SK-N-SH (cell line): ENCODE measurements around the gene DUSP5. TPM values are rescaled to one million over a fixed set of nuclear protein-coding genes. Genes with fewer than 3 reads are reported as not detected.

Experiments
- CTCF ChIA-PET: fragments of 300-600, 350-600 bp; formaldehyde crosslinking; extraction: SDS; loops from one replicate; lab custom pipeline; 2021; lab: Yijun Ruan, JAX
- POLR2A ChIA-PET: fragments of 350-600 bp; sonication (Branson Sonifier 250); formaldehyde crosslinking; extraction: SDS; loops from one replicate; lab custom pipeline; 2020; ENCODE audit warnings: antibody characterized with exemption, inconsistent platforms; lab: Yijun Ruan, JAX
- DNase-seq: peaks from one replicate; pipeline ENCODE4 v3.0.0; 2012
- H2AFZ ChIP-seq: fragments of 200-600 bp; sonication (generic); 2 replicates; pipeline ENCODE4 v1.8.1; 2016; ENCODE audit warnings: antibody characterized with exemption, mild to moderate bottlenecking, low read depth
- H3F3A ChIP-seq: fragments of 200-600 bp; sonication (generic); replicated peaks from 2 replicates; pipeline ENCODE3; 2016; ENCODE audit warnings: antibody characterized with exemption, mild to moderate bottlenecking; ENCODE audit not compliant: insufficient read depth
- H3K27ac ChIP-seq, 2 experiments: fragments of 200-500 bp in 1 of 2; fragments of 200-600 bp in 1 of 2; sonication (Bioruptor generic) in 1 of 2; sonication (generic), shearing (Covaris generic) in 1 of 2; 2 replicates each; pipeline versions ENCODE4 v1.5.1 to v1.6.1; 2014 to 2016; ENCODE audit warnings: low read depth in 2 of 2, inconsistent platforms in 1 of 2, low read length in 1 of 2, mild to moderate bottlenecking in 1 of 2, mixed read lengths in 1 of 2
- H3K27me3 ChIP-seq: fragments of 200-600 bp; sonication (generic), shearing (Covaris generic); 2 replicates; pipeline ENCODE4 v1.6.1; 2016; ENCODE audit warnings: mixed run types; ENCODE audit not compliant: insufficient read depth
- H3K36me3 ChIP-seq, 2 experiments: fragments of 200-500 bp in 1 of 2; fragments of 200-600 bp in 1 of 2; sonication (Bioruptor generic) in 1 of 2; sonication (generic) in 1 of 2; replicated peaks in 1 of 2; 2 replicates each; pipeline versions ENCODE3 to v1.5.1; 2014 to 2016; ENCODE audit warnings: low read length in 1 of 2, mild to moderate bottlenecking in 1 of 2; ENCODE audit not compliant: insufficient read depth in 2 of 2, control insufficient read depth in 1 of 2
- H3K4me1 ChIP-seq, 2 experiments: fragments of 200-500 bp in 1 of 2; fragments of 200-600 bp in 1 of 2; sonication (Bioruptor generic) in 1 of 2; sonication (generic), shearing (Covaris generic) in 1 of 2; 2 replicates each; pipeline versions ENCODE4 v1.5.1 to v1.6.1; 2014 to 2016; ENCODE audit warnings: low read depth in 1 of 2, low read length in 1 of 2, mixed run types in 1 of 2; ENCODE audit not compliant: insufficient read depth in 2 of 2, control insufficient read depth in 1 of 2
- H3K4me2 ChIP-seq: fragments of 200-600 bp; sonication (generic), shearing (Covaris generic); 2 replicates; pipeline ENCODE4 v1.6.1; 2017; ENCODE audit warnings: mixed run types
- H3K4me3 ChIP-seq, 2 experiments: fragments of 200-500 bp in 1 of 2; fragments of 200-600 bp in 1 of 2; sonication (Bioruptor generic) in 1 of 2; sonication (generic), shearing (Covaris generic) in 1 of 2; 2 replicates each; pipeline versions ENCODE4 v1.5.1 to v1.8.1; 2014 to 2016; ENCODE audit warnings: low read depth in 2 of 2, inconsistent platforms in 1 of 2, low read length in 1 of 2, mild to moderate bottlenecking in 1 of 2, mixed read lengths in 1 of 2, moderate library complexity in 1 of 2
- H3K79me2 ChIP-seq: fragments of 200-600 bp; sonication (generic); 2 replicates; pipeline ENCODE4 v1.8.1; 2017; ENCODE audit warnings: mild to moderate bottlenecking; ENCODE audit not compliant: insufficient read depth
- H3K9ac ChIP-seq: fragments of 200-600 bp; sonication (generic); 2 replicates; pipeline ENCODE4 v1.6.1; 2017; ENCODE audit warnings: mixed run types
- H3K9me2 ChIP-seq: fragments of 200-600 bp; sonication (generic); 2 replicates; pipeline ENCODE4 v1.6.1; 2017; ENCODE audit warnings: mixed run types
- H3K9me3 ChIP-seq: fragments of 200-600 bp; sonication (generic); 2 replicates; pipeline ENCODE4 v1.6.1; 2017; ENCODE audit warnings: mixed run types, mild to moderate bottlenecking, moderate library complexity
- H4K20me1 ChIP-seq: fragments of 200-600 bp; sonication (generic); 2 replicates; pipeline ENCODE4 v1.6.1; 2017; ENCODE audit warnings: mild to moderate bottlenecking, mixed run types; ENCODE audit not compliant: insufficient read depth
- ELF1 ChIP-seq: IDR thresholded peaks from 2 replicates; pipeline ENCODE4 v1.4.0; 2012
- FOSL2 ChIP-seq: IDR thresholded peaks from 2 replicates; pipeline ENCODE4 v1.4.0; 2012; ENCODE audit warnings: low read depth, mild to moderate bottlenecking, moderate library complexity, borderline replicate concordance
- FOXJ3 ChIP-seq: sonication (generic); formaldehyde crosslinking; IDR thresholded peaks from 2 replicates; pipeline ENCODE4 v1.5.1; 2020; ENCODE audit warnings: mild to moderate bottlenecking, missing genetic modification reagents
- FOXM1 ChIP-seq: IDR thresholded peaks from 2 replicates; pipeline ENCODE4 v1.4.0; 2012; ENCODE audit warnings: low read depth, mild to moderate bottlenecking
- GATA2 ChIP-seq: sonication (generic); formaldehyde crosslinking; IDR thresholded peaks from 2 replicates; pipeline ENCODE4 v1.5.0; 2020; ENCODE audit warnings: mild to moderate bottlenecking, missing genetic modification reagents
- IRF3 ChIP-seq: fragments of 150-350 bp; IDR thresholded peaks from 2 replicates; pipeline ENCODE4 v1.6.1; 2016; ENCODE audit warnings: mild to moderate bottlenecking, low read depth, low read length
- MXI1 ChIP-seq: IDR thresholded peaks from 2 replicates; pipeline ENCODE4 v1.6.1; 2012; ENCODE audit warnings: mild to moderate bottlenecking, low read depth, low read length, improper control_type of control experiment
- NRF1 ChIP-seq: IDR thresholded peaks from 2 replicates; pipeline ENCODE4 v1.6.1; 2012; ENCODE audit warnings: low read depth, mild to moderate bottlenecking, low read length
- POLR2AphosphoS5 ChIP-seq: IDR thresholded peaks from 2 replicates; pipeline ENCODE4 v1.6.1; 2012; ENCODE audit warnings: low read depth, low read length
- RCOR1 ChIP-seq: fragments of 150-350 bp; IDR thresholded peaks from 2 replicates; pipeline ENCODE4 v1.6.1; 2017; ENCODE audit warnings: antibody characterized with exemption, low read length
- REST ChIP-seq: IDR thresholded peaks from 2 replicates; pipeline ENCODE4 v1.6.1; 2012; ENCODE audit warnings: mild to moderate bottlenecking, low read depth, low read length, moderate library complexity
- RXRA ChIP-seq: IDR thresholded peaks from 2 replicates; pipeline ENCODE4 v1.4.0; 2012; ENCODE audit warnings: low read depth, mild to moderate bottlenecking, borderline replicate concordance
- SIN3A ChIP-seq: IDR thresholded peaks from 2 replicates; pipeline ENCODE4 v1.6.1; 2012; ENCODE audit warnings: low read depth, mild to moderate bottlenecking, low read length, moderate library complexity, borderline replicate concordance
- SMC3 ChIP-seq: IDR thresholded peaks from 2 replicates; pipeline ENCODE4 v1.6.1; 2012; ENCODE audit warnings: low read depth, low read length, improper control_type of control experiment
- TCF12 ChIP-seq: IDR thresholded peaks from 2 replicates; pipeline ENCODE4 v1.4.0; 2012
- TEAD4 ChIP-seq: IDR thresholded peaks from 2 replicates; pipeline ENCODE4 v1.4.0; 2012; ENCODE audit warnings: mild to moderate bottlenecking, borderline replicate concordance; ENCODE audit not compliant: insufficient read depth
- USF1 ChIP-seq: IDR thresholded peaks from 2 replicates; pipeline ENCODE4 v1.4.0; 2012; ENCODE audit warnings: low read depth, borderline replicate concordance
- YY1 ChIP-seq: IDR thresholded peaks from 2 replicates; pipeline ENCODE4 v1.4.0; 2012; ENCODE audit warnings: low read depth, mild to moderate bottlenecking
- ZBTB33 ChIP-seq: IDR thresholded peaks from 2 replicates; pipeline ENCODE4 v1.4.0; 2012; ENCODE audit warnings: low read depth, borderline replicate concordance
- WGBS: methylation state at CpG from one replicate; pipeline ENCODE4 v1.1.6; 2017; ENCODE audit warnings: low lambda C conversion rate; 5-methylcytosine and 5-hydroxymethylcytosine counted together
- polyA plus RNA-seq, 3 experiments: library from polyadenylated mRNA; depleted of rRNA; stranded (reverse); fragments of >200 nt; gene quantifications; 2 replicates each; pipeline ENCODE4 v1.2.3, GENCODE V29; 2012
- TF ChIP-seq, protein P1 (sequence below): IDR thresholded peaks from 2 replicates; pipeline ENCODE4 v1.4.0; 2012; ENCODE audit warnings: low read depth

Gene DUSP5
- polyA plus RNA-seq, 1 of the 3 experiments (the other 2 are of a cell fraction) = 52.0 TPM

GRCh38 chr10:110539091-110539490, 41.4 kb downstream of the DUSP5 start:
- TF ChIP-seq RXRA = no peak
- TF ChIP-seq TEAD4 = no peak
- no peak for TF ChIP-seq FOXJ3
- no peak for TF ChIP-seq FOSL2
- TF ChIP-seq TCF12 = no peak
- TF ChIP-seq GATA2 = no peak
- TF ChIP-seq ZBTB33 = no peak
- Histone ChIP-seq H3K79me2 (no peaks in the 10 kb centered on the region), H3K27ac (no peak overlapping the region), H3K4me3 (no peak overlapping the region), H3K9me2 (no peaks in the 10 kb centered on the region), H3K4me2 (no peak overlapping the region), H3K36me3 (no peaks in the 10 kb centered on the region), H3K9me3 (no peaks in the 10 kb centered on the region), H3K27me3 (no peaks in the 10 kb centered on the region), H2AFZ (no peak overlapping the region), H3K4me1 (peaks cover 0 to 20% of the 10 kb centered on the region in 2 experiments; a peak in 2 of 4 replicates), H3K9ac (no peak overlapping the region), H3F3A (peaks cover 21% of the 10 kb centered on the region), H4K20me1 (no peaks in the 10 kb centered on the region)
- WGBS = 88% methylated on average over 4 of the region's 4 CpGs
- POLR2A ChIA-PET = no interaction called here
- CTCF ChIA-PET = interaction anchor here (3.2 kb wide), 1 partner anchor 184 kb away, joined by 14 read pairs; no protein-coding TSS in a partner anchor
- DNase-seq = no peak

DNA sequence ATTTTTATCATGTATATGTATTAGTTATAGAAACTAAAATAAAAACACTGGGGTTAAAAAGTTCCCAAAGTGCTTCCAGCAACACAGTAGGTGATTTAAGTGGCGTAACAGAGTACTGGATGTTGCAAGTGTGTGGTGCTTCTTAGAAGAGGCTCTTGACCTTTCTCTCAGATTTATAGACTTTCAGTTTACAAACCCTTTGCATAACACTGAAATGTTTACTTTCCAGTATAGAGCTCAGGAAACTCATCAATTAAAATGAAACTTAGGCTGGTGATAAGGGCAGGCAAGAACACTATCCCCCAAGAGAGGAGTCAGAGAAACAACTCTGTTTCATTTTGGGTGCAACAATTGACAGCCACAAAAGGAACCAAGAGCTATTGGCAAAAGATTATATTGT, 42.3 kb downstream of the DUSP5 start:
- CTCF ChIA-PET = interaction anchor here (0.9 to 3.2 kb wide), 3 partner anchors 10 to 185 kb away, joined by 3 to 14 read pairs (median 6); no protein-coding TSS in a partner anchor

More for the DNA sequence above, 42.3 kb downstream of the DUSP5 start:
- H2AFZ ChIP-seq = no peak overlapping the region
- no peaks in the 10 kb centered on the region for H3K9me3 ChIP-seq
- no peak overlapping the region for H3K4me3 ChIP-seq
- H3F3A ChIP-seq = peaks cover 19% of the 10 kb centered on the region
- no peaks in the 10 kb centered on the region for H4K20me1 ChIP-seq
- no peak for DNase-seq
- H3K27me3 ChIP-seq = no peaks in the 10 kb centered on the region
- no peaks in the 10 kb centered on the region for H3K9me2 ChIP-seq
- H3K4me1 ChIP-seq = peaks cover 0 to 20% of the 10 kb centered on the region in 2 experiments; a peak in 2 of 4 replicates
- no peak for TF ChIP-seq USF1
- TF ChIP-seq NRF1 = no peak
- TF ChIP-seq FOSL2 = no peak
- no peak for TF ChIP-seq MXI1
- no peak for TF ChIP-seq FOXM1
- no peak for TF ChIP-seq TEAD4
- no peak for TF ChIP-seq RXRA
- TF ChIP-seq SIN3A = no peak
- no peak for TF ChIP-seq SMC3
- no peak for TF ChIP-seq ELF1
- TF ChIP-seq RCOR1 = no peak
- no peak for TF ChIP-seq IRF3
- no peak for TF ChIP-seq POLR2AphosphoS5
- no peak for TF ChIP-seq REST
- no peak for TF ChIP-seq YY1
- TF ChIP-seq, protein P1, sequence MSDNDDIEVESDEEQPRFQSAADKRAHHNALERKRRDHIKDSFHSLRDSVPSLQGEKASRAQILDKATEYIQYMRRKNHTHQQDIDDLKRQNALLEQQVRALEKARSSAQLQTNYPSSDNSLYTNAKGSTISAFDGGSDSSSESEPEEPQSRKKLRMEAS = no peak
- POLR2A ChIA-PET = no interaction called here
- no peak overlapping the region for H3K4me2 ChIP-seq
- WGBS = 95% methylated on average over 1 of the region's 1 CpG
- no peak overlapping the region for H3K27ac ChIP-seq
- no peaks in the 10 kb centered on the region for H3K79me2 ChIP-seq
- no peak overlapping the region for H3K9ac ChIP-seq
- no peaks in the 10 kb centered on the region for H3K36me3 ChIP-seq
